ENCODE data around the gene STAT2. TPM values are rescaled to one million over a fixed set of nuclear protein-coding genes. Genes with fewer than 3 reads are reported as not detected.
A peak's percentile ranks its signal among the peaks of the same experiment; 100 is the strongest.

The STAT2 gene
- total and polyA plus RNA-seq, 9 of the 15 experiments (the other 6 are each of a cell fraction or from before 2014, with no cell fraction given) = 15.5 to 46.9 (median 40.1) TPM

- no peak for DNase-seq (ENCODE audit: extremely low read depth in 1 of 4, low spot score in 3 of 4)
- Histone ChIP-seq H3K27ac (ENCODE audit: extremely low read depth, low read depth, low read length) (peak overlapping the region; percentile 98), H3K79me2 (ENCODE audit: control insufficient read depth, insufficient read depth, low read length) (peaks cover 66% of the 10 kb centered on the region), H4K20me1 (replicated peaks; ENCODE audit: control insufficient read depth, insufficient read depth, low read length) (peaks cover 3% of the 10 kb centered on the region; the same call in 1 of the 2 replicates), H3K9me3 (replicated peaks; ENCODE audit: control insufficient read depth, insufficient read depth, low read depth, low read length) (no peaks in the 10 kb centered on the region), H3K9ac (ENCODE audit: insufficient read depth in 1 of 2, low read depth in 2 of 2, low read length in 2 of 2) (peak overlapping the region; percentile 76 to 87), H3K4me3 (peak overlapping the region; percentile 64), H3K4me1 (replicated peaks in 1 of 2; ENCODE audit: control insufficient read depth in 2 of 2, insufficient read depth in 2 of 2, low read length in 2 of 2) (peaks cover 22 to 42% of the 10 kb centered on the region in 2 experiments), H3K27me3 (ENCODE audit: control insufficient read depth in 2 of 2, insufficient read depth in 2 of 2, low read length in 2 of 2) (no peaks in the 10 kb centered on the region), H3K36me3 (ENCODE audit: control insufficient read depth, insufficient read depth, low read length) (peaks cover 54% of the 10 kb centered on the region), H2AFZ (ENCODE audit: low read depth, low read length) (no peak overlapping the region; the same call in 1 of the 2 replicates), H3K9me1 (ENCODE audit: control insufficient read depth, insufficient read depth, low read length) (no peaks in the 10 kb centered on the region), H3K4me2 (ENCODE audit: insufficient read depth, low read length) (peak overlapping the region; percentile 80)
- ChIA-PET CTCF (ENCODE audit: low intra/inter-chr PET ratio) (interaction anchor here (0.6 kb wide), 1 partner anchor 248 kb away, joined by 4 read pairs; no protein-coding TSS in a partner anchor), POLR2A (interaction anchor here (0.6 to 3.2 kb wide), 8 partner anchors 9 to 161 kb away, joined by 3 to 18 read pairs (median 3); partner anchors contain the start of gene CNPY2)
- no peak for FAIRE-seq
- TF ChIP-seq TEAD4 (IDR thresholded peaks at IDR 0.05; ENCODE audit: low read length) (0 out of 2 replicates have a peak, but pooled peaks have one; percentile 5), TEAD4 (CRISPR knock-in tag; IDR thresholded peaks at IDR 0.05; ENCODE audit: borderline replicate concordance) (no peak), PKNOX1 (IDR thresholded peaks at IDR 0.05) (peak; percentile 84), CBFB (CRISPR knock-in tag; IDR thresholded peaks at IDR 0.05) (no peak), RBM34 (IDR thresholded peaks at IDR 0.05; ENCODE audit: borderline replicate concordance, insufficient read depth, low read length) (no peak), PBX2 (CRISPR knock-in tag; IDR thresholded peaks at IDR 0.05; ENCODE audit: low read depth) (no peak), PBX2 (tag; conservative IDR thresholded peaks at IDR 0.05; ENCODE audit: low read depth) (0 out of 2 replicates have a peak, but pooled peaks have one; percentile 32)
- no TSS peak for BruUV-seq (replicated peaks)
- intact Hi-C loops (cut with micrococcal nuclease) (no loop called here), in situ Hi-C loops (cut with MboI) (no loop called here)
- WGBS (ENCODE audit: insufficient coverage, low coverage, missing lambda C conversion rate) = 39% methylated on average over 5 of the region's 5 CpGs
- ATAC-seq = no peak
Measured at GRCh38 chr12:56298828-56299227, 61.1 kb downstream of the STAT2 start.

All from K562 (cell line).